ENCODE measurements around the gene CLEC2D.

CLEC2D gene, protein sequence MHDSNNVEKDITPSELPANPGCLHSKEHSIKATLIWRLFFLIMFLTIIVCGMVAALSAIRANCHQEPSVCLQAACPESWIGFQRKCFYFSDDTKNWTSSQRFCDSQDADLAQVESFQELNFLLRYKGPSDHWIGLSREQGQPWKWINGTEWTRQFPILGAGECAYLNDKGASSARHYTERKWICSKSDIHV

GRCh38 chr12:9669534-9669933, at the start of gene CLEC2D:
TSS of gene CLEC2D (plus strand) at chr12:9669713. CDS start at chr12:9669735, 22 bp downstream.
- no peaks in the 10 kb centered on the region for H3K27me3 ChIP-seq
- H3K4me2 ChIP-seq, result peak within 1 kb of the TSS; percentile 67 to 90 (median 79)
- no peak for TF ChIP-seq Cebpa-rat (IDR thresholded peaks at IDR 0.05)
- H3K4me1 ChIP-seq, result peaks cover 68 to 82% (median 78%) of the 10 kb centered on the region in 10 experiments
- H3K27ac ChIP-seq, result peak within 1 kb of the TSS in 10 of 11 experiments; percentile 53 to 82 (median 76); a peak in 21 of 22 replicates
- H4K20me1 ChIP-seq, result no peaks in the 10 kb centered on the region; a peak in 1 of 22 replicates
- peak within 1 kb of the TSS in 9 of 10 experiments; percentile 28 to 59 (median 53); a peak in 18 of 20 replicates for H3K4me3 ChIP-seq
- H3K36me3 ChIP-seq, result peaks cover 10 to 44% (median 24%) of the 10 kb centered on the region in 11 experiments; a peak in 21 of 22 replicates
- H3K9me3 ChIP-seq (replicated peaks in 1 of 11), result peaks cover 0 to 30% (median 21%) of the 10 kb centered on the region in 11 experiments; a peak in 15 of 22 replicates
- peak within 1 kb of the TSS; percentile 35 to 78 (median 68); a peak in 21 of 22 replicates for H3K9ac ChIP-seq

- TF ChIP-seq Cebpa-rat (IDR thresholded peaks at IDR 0.05), result no peak
- Histone ChIP-seq H3K27ac (no peak overlapping the region), H3K4me3 (no peak overlapping the region), H3K9me3 (replicated peaks in 1 of 11) (peaks cover 14 to 31% (median 22%) of the 10 kb centered on the region in 11 experiments; a peak in 20 of 22 replicates), H3K4me1 (peaks cover 0 to 8% (median 0%) of the 10 kb centered on the region in 10 experiments; a peak in 7 of 20 replicates), H3K27me3 (no peaks in the 10 kb centered on the region), H3K36me3 (peaks cover 0 to 12% (median 0%) of the 10 kb centered on the region in 11 experiments; a peak in 1 of 22 replicates), H3K4me2 (no peak overlapping the region), H3K9ac (no peak overlapping the region), H4K20me1 (no peaks in the 10 kb centered on the region)
Observed at GRCh38 chr12:9625019-9625418, 44.5 kb upstream of the CLEC2D start.

DNA sequence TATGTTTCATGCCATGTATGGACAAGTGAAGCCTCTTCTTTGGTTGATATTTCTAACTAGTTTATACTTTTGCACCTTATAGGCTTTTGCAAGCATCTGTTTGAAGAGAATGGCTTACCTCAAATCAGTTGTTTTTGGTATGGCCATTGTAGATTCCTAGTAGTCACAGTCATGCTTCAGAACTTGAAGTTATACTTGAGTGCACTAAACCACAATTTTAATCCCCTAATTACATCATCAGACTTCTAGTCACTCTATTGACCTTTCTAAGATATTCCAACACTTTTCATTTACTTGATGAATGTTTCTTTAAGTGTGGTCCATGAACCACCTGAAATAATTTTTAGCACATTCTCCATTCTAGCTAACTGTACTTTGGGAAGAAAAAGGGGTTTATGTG, 43.2 kb upstream of the CLEC2D start:
- Histone ChIP-seq H4K20me1 (no peaks in the 10 kb centered on the region), H3K4me2 (no peak overlapping the region), H3K4me3 (no peak overlapping the region), H3K9me3 (replicated peaks in 1 of 11) (peaks cover 14 to 27% (median 22%) of the 10 kb centered on the region in 11 experiments; a peak in 19 of 22 replicates), H3K27me3 (no peaks in the 10 kb centered on the region), H3K9ac (no peak overlapping the region), H3K27ac (no peak overlapping the region), H3K4me1 (peaks cover 0 to 5% (median 0%) of the 10 kb centered on the region in 10 experiments; a peak in 1 of 20 replicates), H3K36me3 (peaks cover 0 to 12% (median 0%) of the 10 kb centered on the region in 11 experiments; a peak in 1 of 22 replicates)
- no peak for TF ChIP-seq Cebpa-rat (IDR thresholded peaks at IDR 0.05)

DNA sequence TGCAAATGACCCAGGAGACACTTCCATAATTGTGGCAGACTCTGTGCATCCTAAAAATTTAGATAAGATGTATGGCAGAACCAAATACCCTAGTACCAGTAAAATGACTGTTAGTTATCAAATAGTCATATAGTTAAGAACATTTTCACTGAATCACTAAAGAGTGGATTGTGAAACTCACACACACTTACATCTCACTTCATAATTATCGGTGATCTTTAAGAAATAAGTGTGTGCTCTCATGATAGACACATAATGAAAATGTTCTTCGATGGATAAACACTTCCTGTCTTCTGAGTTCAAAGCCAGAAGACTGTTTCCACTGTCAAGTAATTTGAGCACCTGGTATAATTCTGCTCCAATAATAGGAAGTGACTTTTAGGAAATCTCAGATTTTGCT, 42.7 kb upstream of the CLEC2D start:
- Histone ChIP-seq H3K27me3 (no peaks in the 10 kb centered on the region), H3K4me2 (no peak overlapping the region), H3K9me3 (replicated peaks in 1 of 11) (peaks cover 14 to 27% (median 22%) of the 10 kb centered on the region in 11 experiments; a peak in 19 of 22 replicates), H3K4me1 (peaks cover 0 to 5% (median 0%) of the 10 kb centered on the region in 10 experiments; a peak in 1 of 20 replicates), H3K36me3 (peaks cover 0 to 12% (median 0%) of the 10 kb centered on the region in 11 experiments; a peak in 1 of 22 replicates), H3K4me3 (no peak overlapping the region), H3K27ac (no peak overlapping the region), H4K20me1 (no peaks in the 10 kb centered on the region), H3K9ac (no peak overlapping the region)
- TF ChIP-seq Cebpa-rat (IDR thresholded peaks at IDR 0.05), result no peak

GRCh38 chr12:9632766-9633165, 36.7 kb upstream of the CLEC2D start:
- Histone ChIP-seq H3K9me3 (replicated peaks in 1 of 11) (peaks cover 0 to 25% (median 15%) of the 10 kb centered on the region in 11 experiments; a peak in 16 of 22 replicates), H3K27ac (no peak overlapping the region), H3K4me2 (no peak overlapping the region), H3K36me3 (0 out of 22 replicates have a peak, but pooled peaks cover 0 to 5% (median 0%) of the 10 kb centered on the region in 11 experiments), H3K4me1 (peaks cover 5 to 42% (median 26%) of the 10 kb centered on the region in 10 experiments; a peak in 17 of 20 replicates), H4K20me1 (no peaks in the 10 kb centered on the region), H3K4me3 (no peak overlapping the region), H3K27me3 (no peaks in the 10 kb centered on the region), H3K9ac (no peak overlapping the region)
- TF ChIP-seq Cebpa-rat (IDR thresholded peaks at IDR 0.05), result no peak

GRCh38 chr12:9634177-9634803, 35.2 kb upstream of the CLEC2D start:
- TF ChIP-seq Cebpa-rat (IDR thresholded peaks at IDR 0.05), result no peak
- Histone ChIP-seq H3K4me2 (peak overlapping the region in 5 of 11 experiments; percentile 7 to 85 (median 68); a peak in 7 of 22 replicates), H3K9ac (no peak overlapping the region; a peak in 1 of 22 replicates), H3K27ac (peak overlapping the region in 3 of 11 experiments; percentile 3 to 43 (median 37); a peak in 2 of 22 replicates), H3K9me3 (replicated peaks in 1 of 11) (peaks cover 0 to 36% (median 18%) of the 10 kb centered on the region in 11 experiments; a peak in 18 of 22 replicates), H3K36me3 (0 out of 22 replicates have a peak, but pooled peaks cover 0 to 7% (median 0%) of the 10 kb centered on the region in 11 experiments), H3K4me3 (no peak overlapping the region), H3K4me1 (peaks cover 12 to 57% (median 38%) of the 10 kb centered on the region in 10 experiments), H4K20me1 (no peaks in the 10 kb centered on the region), H3K27me3 (no peaks in the 10 kb centered on the region)

DNA sequence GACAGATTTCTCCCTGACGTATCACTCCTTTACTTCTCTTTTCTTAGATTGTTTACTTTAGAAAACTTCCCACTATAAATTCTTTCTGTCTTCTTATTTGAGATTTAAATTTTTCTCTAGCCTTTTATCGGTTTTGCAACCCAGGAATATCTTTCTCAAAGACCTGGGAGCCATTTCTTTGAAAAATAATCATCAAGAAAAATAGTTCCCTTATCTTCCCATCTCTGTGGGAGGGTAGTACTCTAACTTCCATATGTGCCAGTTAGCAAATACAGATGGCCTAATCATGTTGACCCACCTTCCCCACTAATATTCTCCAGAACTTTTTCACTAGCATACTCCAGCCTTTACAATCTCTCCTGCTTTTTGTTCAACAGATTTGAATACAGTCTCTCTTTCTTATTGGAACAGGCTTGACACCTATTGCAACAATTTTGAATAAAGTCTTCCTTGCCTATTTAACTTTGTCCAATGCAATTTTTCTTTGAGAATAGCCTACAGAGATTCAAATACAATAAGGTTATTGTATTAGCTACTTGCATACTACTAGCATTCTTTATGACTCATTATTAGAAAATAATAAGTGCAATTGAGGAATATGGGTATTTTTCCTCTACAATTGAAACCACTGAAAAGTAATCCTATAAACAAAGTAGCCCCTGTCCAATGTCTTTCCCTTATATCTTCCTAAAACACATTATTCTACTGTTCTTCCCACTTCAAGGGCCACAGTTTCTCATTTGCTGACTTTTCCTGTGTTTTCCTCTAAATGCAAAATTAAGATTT, 34.4 kb upstream of the CLEC2D start:
- Histone ChIP-seq H3K9me3 (replicated peaks in 1 of 11) (peaks cover 0 to 44% (median 18%) of the 10 kb centered on the region in 11 experiments; a peak in 19 of 22 replicates), H3K9ac (no peak overlapping the region), H3K4me2 (peak overlapping the region in 7 of 11 experiments; percentile 39 to 85 (median 64); a peak in 10 of 22 replicates), H4K20me1 (no peaks in the 10 kb centered on the region), H3K36me3 (0 out of 22 replicates have a peak, but pooled peaks cover 0 to 7% (median 0%) of the 10 kb centered on the region in 11 experiments), H3K27me3 (no peaks in the 10 kb centered on the region), H3K4me1 (peaks cover 12 to 60% (median 38%) of the 10 kb centered on the region in 10 experiments), H3K4me3 (no peak overlapping the region), H3K27ac (peak overlapping the region in 3 of 11 experiments; percentile 3 to 85 (median 79); a peak in 4 of 22 replicates)
- TF ChIP-seq Cebpa-rat (IDR thresholded peaks at IDR 0.05), result no peak

Measured in BLaER1 treated with 17β-estradiol and CSF1 and Interleukin-3, amounts not matched to agents 10 nM and 100 nM (cell line).